Right cardiac atrium (tissue), 5 donors: ENCODE measurements around the gene CHCHD6. TPM values are rescaled to one million over a fixed set of nuclear protein-coding genes. Genes with fewer than 3 reads are reported as not detected.

Source experiments
- polyA plus RNA-seq: library from polyadenylated mRNA; stranded (reverse); fragments of 200-250 nt; gene quantifications from one replicate; pipeline ENCODE4 v1.2.3, GENCODE V29; 2013
- total RNA-seq, 4 donors: library from RNA; stranded (reverse); fragmentation: NEBNext Ultra II Directional; extraction: Animal tissue kit (Norgen Biotek cat#: 25700); gene quantifications; one replicate each; pipeline ENCODE4 v1.2.1, GENCODE V29; 2021
- donor health status: healthy with polysubstance abuse.
- donor health status: DM: no; HTN: yes; CAD: no.
- donor health status: DM: no; HTN: no; CAD: no.
- donor health status: DM: no; HTN: yes; CAD: no; lungs with severe emphysema.
- donor health status: DM: yes; HTN: yes; CAD: no.

Gene CHCHD6
- total and polyA plus RNA-seq, 5 donors, result 7.1 to 10.5 (median 9.3) TPM

Other genes with a start within 250 kb of the CHCHD6 start
- gene ZXDC, start 228.3 kb upstream of the CHCHD6 start, total RNA-seq, result 10 to 100 TPM; 17.8 to 21.6 (median 19.7) TPM
- gene ZXDC, start 228.3 kb upstream of the CHCHD6 start, polyA plus RNA-seq, result 8.2 TPM
- not detected for gene UROC1, start 186.5 kb upstream of the CHCHD6 start, total RNA-seq
- gene UROC1, start 186.5 kb upstream of the CHCHD6 start, polyA plus RNA-seq, result not detected
- under 1 TPM in 3 of 4 donors, not detected in 1; 0.19 to 0.59 (median 0.34) TPM for gene CHST13, start 180.1 kb upstream of the CHCHD6 start, total RNA-seq
- gene CHST13, start 180.1 kb upstream of the CHCHD6 start, polyA plus RNA-seq, result 0.11 TPM
- gene C3orf22, start 145.3 kb upstream of the CHCHD6 start, total RNA-seq, result not detected
- gene C3orf22, start 145.3 kb upstream of the CHCHD6 start, polyA plus RNA-seq, result not detected
- 1 to 10 TPM; 7.0 to 9.1 (median 7.9) TPM for gene TXNRD3, start 49.1 kb upstream of the CHCHD6 start, total RNA-seq
- gene TXNRD3, start 49.1 kb upstream of the CHCHD6 start, polyA plus RNA-seq, result 3.8 TPM